PC-9 (cell line): ENCODE results near the gene ZMYND10. TPM values are rescaled to one million over a fixed set of nuclear protein-coding genes. Genes with fewer than 3 reads are reported as not detected.
A peak's percentile ranks its signal among the peaks of the same experiment; 100 is the strongest.

Experiments
- BruUV-seq: library from RNA; stranded (reverse); fragments of 400-500 nt; replicated peaks from 2 replicates; lab custom pipeline; 2021; lab: Mats Ljungman, UMichigan
- CTCF ChIA-PET: fragments of 300-600 bp; sonication (Branson Sonifier 250); formaldehyde crosslinking; loops from one replicate; lab custom pipeline; 2022; ENCODE audit warnings: antibody characterized with exemption; lab: Charles Lee
- POLR2A ChIA-PET: fragments of 300-600 bp; sonication (Branson Sonifier 250); formaldehyde crosslinking; loops from one replicate; lab custom pipeline; 2022; ENCODE audit warnings: antibody characterized with exemption; ENCODE audit not compliant: unreplicated experiment; lab: Charles Lee
- DNase-seq, 2 experiments: peaks; one replicate each; pipeline versions ENCODE4 v3.0.0 to v3.0.0-alpha.2; 2015 to 2022; ENCODE audit warnings: mixed read lengths in 1 of 2
- H2AFZ ChIP-seq: fragments of 200-600 bp; sonication (generic); 2 replicates; pipeline ENCODE4 v1.8.1; 2017; ENCODE audit warnings: antibody characterized with exemption
- H3F3A ChIP-seq: fragments of 200-600 bp; sonication (generic); 2 replicates; pipeline ENCODE4 v1.8.1; 2017; ENCODE audit warnings: antibody characterized with exemption, mild to moderate bottlenecking, low read depth; ENCODE audit not compliant: insufficient read depth
- H3K27ac ChIP-seq: fragments of 200-600 bp; sonication (generic); 2 replicates; pipeline ENCODE4 v1.6.1; 2016; ENCODE audit warnings: mixed run types
- H3K27me3 ChIP-seq: fragments of 200-600 bp; sonication (generic); 2 replicates; pipeline ENCODE4 v1.6.1; 2016; ENCODE audit warnings: low read depth, mixed run types; ENCODE audit not compliant: insufficient read depth
- H3K36me3 ChIP-seq: fragments of 200-600 bp; sonication (generic); 2 replicates; pipeline ENCODE4 v1.6.1; 2016; ENCODE audit warnings: low read depth, mixed run types
- H3K4me1 ChIP-seq: fragments of 200-600 bp; sonication (generic); replicated peaks from 2 replicates; pipeline ENCODE4 v1.6.1; 2016; ENCODE audit warnings: mixed run types; ENCODE audit not compliant: insufficient read depth
- H3K4me2 ChIP-seq: fragments of 200-600 bp; sonication (generic); 2 replicates; pipeline ENCODE4 v1.6.1; 2017; ENCODE audit warnings: mixed run types
- H3K4me3 ChIP-seq: fragments of 200-600 bp; sonication (generic); 2 replicates; pipeline ENCODE4 v1.6.1; 2016; ENCODE audit warnings: mixed run types
- H3K79me2 ChIP-seq: fragments of 200-600 bp; sonication (generic); 2 replicates; pipeline ENCODE4 v1.6.1; 2017; ENCODE audit warnings: low read depth, mixed run types
- H3K9me2 ChIP-seq: fragments of 200-600 bp; sonication (generic); 2 replicates; pipeline ENCODE4 v1.8.1; 2017; ENCODE audit warnings: mild to moderate bottlenecking; ENCODE audit not compliant: insufficient read depth
- H3K9me3 ChIP-seq: fragments of 200-600 bp; sonication (generic); 2 replicates; pipeline ENCODE4 v1.8.1; 2016; ENCODE audit warnings: low read depth; ENCODE audit not compliant: insufficient read depth
- H4K20me1 ChIP-seq: fragments of 200-600 bp; sonication (generic); 2 replicates; pipeline ENCODE4 v1.8.1; 2017; ENCODE audit not compliant: insufficient read depth
- CTCF ChIP-seq: fragments of 200-600 bp; sonication (generic); conservative IDR thresholded peaks from 2 replicates; pipeline ENCODE4 v1.6.1; 2017; ENCODE audit warnings: mixed run types, antibody characterized with exemption, mild to moderate bottlenecking, moderate library complexity
- EZH2 ChIP-seq: fragments of 200-600 bp; sonication (generic); IDR thresholded peaks from 2 replicates; pipeline ENCODE4 v1.8.0; 2017; ENCODE audit warnings: antibody characterized with exemption, low read depth
- intact Hi-C: fragments of 100-400 bp; cut with micrococcal nuclease; formaldehyde crosslinking; loops from one replicate; pipeline ENCODE4 v1.10.0; 2022; ENCODE audit not compliant: unreplicated experiment
- total RNA-seq: library from RNA; stranded (reverse); gene quantifications from 2 replicates; pipeline ENCODE4 v1.2.3, GENCODE V29; 2021

ZMYND10 gene
- total RNA-seq, 1 experiment from 2014 or later: 4.4 TPM

GRCh38 chr3:50357481-50357880 is 11.9 kb upstream of the ZMYND10 start:
- no TSS peak for BruUV-seq
- Histone ChIP-seq H3K4me2 (peak overlapping the region; percentile 89), H3K36me3 (0 out of 2 replicates have a peak, but pooled peaks cover 4% of the 10 kb centered on the region), H3K4me3 (peak overlapping the region; percentile 86; the same call in 1 of the 2 replicates), H3F3A (peaks cover 5% of the 10 kb centered on the region; the same call in 1 of the 2 replicates), H3K27me3 (no peaks in the 10 kb centered on the region), H3K9me3 (no peaks in the 10 kb centered on the region), H3K9me2 (no peaks in the 10 kb centered on the region), H4K20me1 (peaks cover 22% of the 10 kb centered on the region), H3K27ac (no peak overlapping the region), H2AFZ (no peak overlapping the region), H3K4me1 (peaks cover 27% of the 10 kb centered on the region), H3K79me2 (peaks cover 38% of the 10 kb centered on the region)
- TF ChIP-seq CTCF (no peak), EZH2 (no peak)
- CTCF ChIA-PET: no interaction called here
- POLR2A ChIA-PET: no interaction called here
- intact Hi-C loops: loop anchor here (5.0 kb wide), 1 partner anchor 1030 kb away; the partner anchor contains the start of gene MANF
- no peak for DNase-seq

- no peaks in the 10 kb centered on the region for H3K27me3 ChIP-seq
- peaks cover 30% of the 10 kb centered on the region for H3K4me1 ChIP-seq
- peaks cover 22% of the 10 kb centered on the region for H4K20me1 ChIP-seq
- no peak for DNase-seq
- peaks cover 5% of the 10 kb centered on the region; the same call in 1 of the 2 replicates for H3F3A ChIP-seq
- ChIA-PET CTCF (no interaction called here), POLR2A (no interaction called here)
- intact Hi-C loops: loop anchor here (5.0 kb wide), 1 partner anchor 1031 kb away; the partner anchor contains the start of gene MANF
- peaks cover 43% of the 10 kb centered on the region for H3K79me2 ChIP-seq
- H3K27ac ChIP-seq: no peak overlapping the region
- BruUV-seq: no TSS peak
- peak overlapping the region; percentile 89 for H3K4me2 ChIP-seq
- H3K36me3 ChIP-seq: 0 out of 2 replicates have a peak, but pooled peaks cover 4% of the 10 kb centered on the region
- H3K9me2 ChIP-seq: no peaks in the 10 kb centered on the region
- H3K9me3 ChIP-seq: no peaks in the 10 kb centered on the region
- peak overlapping the region; percentile 86; the same call in 1 of the 2 replicates for H3K4me3 ChIP-seq
- H2AFZ ChIP-seq: no peak overlapping the region
- TF ChIP-seq CTCF: no peak
- TF ChIP-seq EZH2: no peak
Observed at GRCh38 chr3:50356553-50356952, 11.0 kb upstream of the ZMYND10 start.

GRCh38 chr3:50355829-50356552 is 10.5 kb upstream of the ZMYND10 start:
- POLR2A ChIA-PET: no interaction called here
- no peak for DNase-seq
- H3K27ac ChIP-seq: no peak overlapping the region
- TF ChIP-seq EZH2: no peak
- TF ChIP-seq CTCF: no peak
- H3K27me3 ChIP-seq: no peaks in the 10 kb centered on the region
- H3K4me1 ChIP-seq: peaks cover 34% of the 10 kb centered on the region
- intact Hi-C loops: loop anchor here (5.0 kb wide), 1 partner anchor 1031 kb away; the partner anchor contains the start of gene MANF
- peaks cover 47% of the 10 kb centered on the region for H3K79me2 ChIP-seq
- CTCF ChIA-PET: no interaction called here
- H3K4me3 ChIP-seq: no peak overlapping the region
- H3K36me3 ChIP-seq: 0 out of 2 replicates have a peak, but pooled peaks cover 4% of the 10 kb centered on the region
- H3K4me2 ChIP-seq: peak overlapping the region; percentile 89; the same call in 1 of the 2 replicates
- H3K9me3 ChIP-seq: no peaks in the 10 kb centered on the region
- H4K20me1 ChIP-seq: peaks cover 22% of the 10 kb centered on the region
- H3K9me2 ChIP-seq: no peaks in the 10 kb centered on the region
- H2AFZ ChIP-seq: no peak overlapping the region
- H3F3A ChIP-seq: peaks cover 5% of the 10 kb centered on the region; the same call in 1 of the 2 replicates
- no TSS peak for BruUV-seq
